Mesenchymal stem cell (in vitro differentiated cells and primary cell): Measurements from ENCODE around the gene SPAG6.
A peak's percentile ranks its signal among the peaks of the same experiment; 100 is the strongest.

Source experiments
- DNase-seq: peaks from one replicate; pipeline ENCODE4 v3.0.0-alpha.2; 2013
- H2AFZ ChIP-seq: one replicate; pipeline ENCODE4 v1.6.1; 2013; ENCODE audit warnings: low read depth, mild to moderate bottlenecking, control low read depth, inconsistent platforms, low read length, moderate library complexity
- H2AK5ac ChIP-seq: 2 replicates; pipeline ENCODE4 v1.6.1; 2013; ENCODE audit warnings: low read length, moderate library complexity, mild to moderate bottlenecking, inconsistent platforms; ENCODE audit not compliant: severe bottlenecking
- H2BK120ac ChIP-seq: one replicate; pipeline ENCODE4 v1.6.1; 2013; ENCODE audit warnings: low read depth, mild to moderate bottlenecking, inconsistent platforms, low read length, moderate library complexity
- H2BK12ac ChIP-seq, 2 experiments: one replicate each; pipeline ENCODE4 v1.6.1; 2013; ENCODE audit warnings: inconsistent platforms in 2 of 2, low read length in 2 of 2, mild to moderate bottlenecking in 2 of 2, moderate library complexity in 2 of 2, control low read depth in 1 of 2
- H2BK15ac ChIP-seq: one replicate; pipeline ENCODE4 v1.6.1; 2013; ENCODE audit warnings: mild to moderate bottlenecking, low read depth, inconsistent platforms; ENCODE audit not compliant: poor library complexity, severe bottlenecking
- H2BK5ac ChIP-seq: 2 replicates; pipeline ENCODE4 v1.6.1; 2013; ENCODE audit warnings: low read depth, mild to moderate bottlenecking, low read length, control low read depth, inconsistent platforms; ENCODE audit not compliant: poor library complexity, severe bottlenecking
- H3K14ac ChIP-seq, 2 experiments: one replicate each; pipeline ENCODE4 v1.6.1; 2013; ENCODE audit warnings: inconsistent platforms in 2 of 2, low read length in 2 of 2, control low read depth in 1 of 2, mild to moderate bottlenecking in 1 of 2, moderate library complexity in 1 of 2
- H3K18ac ChIP-seq, 2 experiments: one replicate each; pipeline ENCODE4 v1.6.1; 2013; ENCODE audit warnings: inconsistent platforms in 2 of 2, low read length in 2 of 2, control low read depth in 1 of 2, low read depth in 1 of 2, mild to moderate bottlenecking in 1 of 2
- H3K23ac ChIP-seq, 2 experiments: one replicate each; pipeline ENCODE4 v1.6.1; 2013; ENCODE audit warnings: inconsistent platforms in 2 of 2, low read length in 2 of 2, mild to moderate bottlenecking in 2 of 2, moderate library complexity in 2 of 2, control low read depth in 1 of 2
- H3K27ac ChIP-seq: 2 replicates; pipeline ENCODE4 v1.5.1; 2013; ENCODE audit warnings: mild to moderate bottlenecking, moderate library complexity, low read length, control low read depth, inconsistent platforms; ENCODE audit not compliant: poor library complexity, severe bottlenecking
- H3K27me3 ChIP-seq, 2 experiments: 2 replicates each; pipeline versions ENCODE4 v1.6.1 to v1.7.0; 2013; ENCODE audit warnings: low read length in 2 of 2, mild to moderate bottlenecking in 2 of 2, moderate library complexity in 2 of 2, control low read depth in 1 of 2, inconsistent platforms in 1 of 2; ENCODE audit not compliant: control insufficient read depth in 1 of 2, insufficient read depth in 1 of 2
- H3K36me3 ChIP-seq, 2 experiments: 2 replicates each; pipeline versions ENCODE4 v1.6.1 to v1.7.0; 2013; ENCODE audit warnings: low read length in 2 of 2, control low read depth in 1 of 2, inconsistent platforms in 1 of 2, low read depth in 1 of 2, mild to moderate bottlenecking in 1 of 2; ENCODE audit not compliant: insufficient read depth in 2 of 2, control insufficient read depth in 1 of 2
- H3K4ac ChIP-seq, 2 experiments: one replicate each; pipeline ENCODE4 v1.6.1; 2013; ENCODE audit warnings: inconsistent platforms in 2 of 2, low read length in 2 of 2, mild to moderate bottlenecking in 2 of 2, moderate library complexity in 2 of 2, control low read depth in 1 of 2, low read depth in 1 of 2
- H3K4me1 ChIP-seq: 2 replicates; pipeline ENCODE4 v1.6.1; 2013; ENCODE audit warnings: low read depth, low read length, control low read depth; ENCODE audit not compliant: control insufficient read depth, insufficient read depth
- H3K4me2 ChIP-seq: 2 replicates; pipeline ENCODE4 v1.6.1; 2013; ENCODE audit warnings: low read length, mild to moderate bottlenecking, inconsistent platforms; ENCODE audit not compliant: poor library complexity, severe bottlenecking
- H3K4me3 ChIP-seq, 2 experiments: 2 replicates each; pipeline versions ENCODE4 v1.5.1 to v1.7.0; 2013; ENCODE audit warnings: low read length in 2 of 2, mild to moderate bottlenecking in 2 of 2, control low read depth in 1 of 2, low read depth in 1 of 2; ENCODE audit not compliant: insufficient read depth in 1 of 2
- H3K79me1 ChIP-seq: replicated peaks from 2 replicates; pipeline ENCODE4 v1.6.1; 2013; ENCODE audit warnings: mild to moderate bottlenecking, control low read depth, low read length, inconsistent platforms; ENCODE audit not compliant: poor library complexity, severe bottlenecking
- H3K9ac ChIP-seq: 2 replicates; pipeline ENCODE4 v1.7.0; 2013; ENCODE audit warnings: mild to moderate bottlenecking, low read length, moderate library complexity
- H3K9me3 ChIP-seq: 2 replicates; pipeline ENCODE4 v1.7.0; 2013; ENCODE audit warnings: mild to moderate bottlenecking, low read length; ENCODE audit not compliant: control insufficient read depth
- H4K8ac ChIP-seq: one replicate; pipeline ENCODE4 v1.6.1; 2013; ENCODE audit warnings: inconsistent platforms, mild to moderate bottlenecking, low read length, moderate library complexity
- H4K91ac ChIP-seq: one replicate; pipeline ENCODE4 v1.6.1; 2013; ENCODE audit warnings: mild to moderate bottlenecking, low read length, inconsistent platforms
- WGBS: methylation state at CpG from one replicate; pipeline ENCODE4 v1.1.7; 2013; ENCODE audit warnings: mixed read lengths; 5-methylcytosine and 5-hydroxymethylcytosine counted together

Gene SPAG6

DNA sequence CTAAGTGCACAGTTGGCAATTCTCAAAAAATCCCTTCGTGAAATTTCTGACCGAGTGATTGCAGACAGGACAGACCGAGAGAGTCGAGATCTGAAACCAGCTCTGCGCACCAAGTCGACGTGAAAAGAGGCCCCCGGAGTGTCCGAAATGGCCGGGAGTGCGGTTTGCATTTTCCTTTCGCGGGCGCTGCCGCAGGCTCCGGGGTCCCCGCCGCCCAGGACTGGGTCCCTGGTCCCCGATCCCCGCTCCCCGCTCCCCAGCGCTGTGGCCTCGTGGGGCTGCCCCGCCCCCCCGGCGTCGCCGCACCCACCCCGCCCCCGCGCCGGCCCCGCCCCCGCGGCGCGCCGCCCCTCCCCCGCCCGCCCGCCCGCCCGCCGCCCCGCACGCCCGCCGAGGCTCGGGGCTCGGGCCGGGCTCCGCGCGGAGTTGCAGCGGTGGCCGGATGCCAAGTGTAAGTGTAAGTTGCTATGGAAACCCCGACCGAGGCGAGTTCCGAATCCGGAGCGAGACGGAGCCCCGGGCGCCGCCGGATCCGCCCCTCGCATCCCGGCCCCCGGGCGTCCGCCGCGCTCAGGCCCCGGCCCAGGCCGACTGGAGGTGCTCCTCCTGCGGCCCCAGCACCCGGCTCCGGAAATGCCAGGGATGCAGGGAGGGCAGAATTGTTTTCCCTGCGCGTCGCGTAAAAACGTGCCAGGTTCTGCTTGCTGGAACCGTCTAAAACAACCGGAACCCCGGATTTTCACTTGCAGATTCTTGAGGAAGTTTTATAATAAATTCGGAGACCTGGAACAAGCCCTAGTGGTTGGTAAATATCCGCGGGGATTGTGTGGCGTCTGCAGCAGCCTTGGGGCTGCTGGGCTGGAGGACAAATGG lies 19.8 kb upstream of the SPAG6 start:
- Histone ChIP-seq H3K4me3 (peak overlapping the region; percentile 65 to 83), H3K79me1 (peaks cover 8% of the 10 kb centered on the region), H4K8ac (no peak overlapping the region), H3K4me2 (peak overlapping the region; percentile 98), H2BK12ac (no peak overlapping the region), H3K27me3 (peaks cover 22 to 29% of the 10 kb centered on the region in 2 experiments), H2AFZ (no peak overlapping the region), H3K14ac (no peak overlapping the region), H3K9ac (peak overlapping the region; percentile 89), H3K36me3 (peaks cover 3 to 40% of the 10 kb centered on the region in 2 experiments), H3K23ac (no peak overlapping the region), H3K9me3 (no peaks in the 10 kb centered on the region), H4K91ac (no peak overlapping the region), H2BK120ac (peak overlapping the region; percentile 5), H3K18ac (peak overlapping the region; percentile 33 to 48), H2BK15ac (no peak overlapping the region), H3K4ac (no peak overlapping the region), H2BK5ac (no peak overlapping the region), H3K27ac (peak overlapping the region; percentile 70), H3K4me1 (no peaks in the 10 kb centered on the region), H2AK5ac (no peak overlapping the region)
- peak; percentile 70 for DNase-seq
- under 1% methylated on average over 40 of the region's 92 CpGs for WGBS

DNA sequence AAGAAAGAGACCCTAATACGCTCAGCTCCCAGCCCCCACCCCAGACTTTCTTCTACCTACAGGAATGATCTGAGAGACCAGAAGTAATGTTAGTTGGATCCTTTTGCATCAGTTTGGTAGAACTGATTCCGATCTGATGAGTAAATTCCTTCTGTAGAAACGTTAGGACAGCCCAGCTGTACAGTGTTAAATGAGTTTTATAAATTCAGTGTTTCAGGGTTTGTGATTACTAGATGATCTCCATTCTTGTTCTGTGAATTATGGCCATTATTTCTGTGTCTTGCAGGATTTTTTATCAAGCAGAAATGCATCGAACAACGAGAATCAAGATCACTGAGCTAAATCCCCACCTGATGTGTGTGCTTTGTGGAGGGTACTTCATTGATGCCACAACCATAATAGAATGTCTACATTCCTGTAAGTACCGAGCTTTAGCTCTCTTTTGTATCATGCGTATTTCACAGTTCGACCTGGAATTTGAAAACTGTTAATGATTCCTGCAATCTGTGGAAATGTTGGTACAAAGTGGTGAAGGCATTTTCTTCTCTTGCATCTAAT lies 19.1 kb upstream of the SPAG6 start:
- H2BK120ac ChIP-seq, result no peak overlapping the region
- 52% methylated on average over 7 of the region's 8 CpGs for WGBS
- H3K27me3 ChIP-seq, result peaks cover 22 to 29% of the 10 kb centered on the region in 2 experiments
- H3K14ac ChIP-seq, result no peak overlapping the region
- H3K9ac ChIP-seq, result peak overlapping the region; percentile 89
- no peak overlapping the region for H4K8ac ChIP-seq
- H3K18ac ChIP-seq, result no peak overlapping the region
- H3K4ac ChIP-seq, result no peak overlapping the region
- H2BK12ac ChIP-seq, result no peak overlapping the region
- peak overlapping the region; percentile 98 for H3K4me2 ChIP-seq
- no peak overlapping the region for H2AFZ ChIP-seq
- H3K4me3 ChIP-seq, result peak overlapping the region; percentile 65 to 77
- no peak overlapping the region for H4K91ac ChIP-seq
- no peak overlapping the region for H3K23ac ChIP-seq
- H3K4me1 ChIP-seq, result no peaks in the 10 kb centered on the region
- no peak overlapping the region for H2AK5ac ChIP-seq
- H2BK15ac ChIP-seq, result no peak overlapping the region
- H3K36me3 ChIP-seq, result peaks cover 3 to 40% of the 10 kb centered on the region in 2 experiments
- no peak for DNase-seq
- peak overlapping the region; percentile 70 for H3K27ac ChIP-seq
- peaks cover 8% of the 10 kb centered on the region for H3K79me1 ChIP-seq
- H3K9me3 ChIP-seq, result no peaks in the 10 kb centered on the region
- H2BK5ac ChIP-seq, result no peak overlapping the region

- Histone ChIP-seq H3K9me3 (no peaks in the 10 kb centered on the region), H3K4me1 (peaks cover 2% of the 10 kb centered on the region), H3K27ac (no peak overlapping the region), H2BK5ac (no peak overlapping the region), H3K4ac (no peak overlapping the region), H2AK5ac (no peak overlapping the region), H3K9ac (no peak overlapping the region), H3K79me1 (peaks cover 3% of the 10 kb centered on the region), H3K4me3 (no peak overlapping the region), H2BK12ac (no peak overlapping the region), H3K23ac (no peak overlapping the region), H4K8ac (no peak overlapping the region), H2AFZ (no peak overlapping the region), H4K91ac (no peak overlapping the region), H3K36me3 (peaks cover 3 to 40% of the 10 kb centered on the region in 2 experiments), H3K4me2 (no peak overlapping the region), H3K18ac (no peak overlapping the region), H2BK15ac (no peak overlapping the region), H3K14ac (no peak overlapping the region), H3K27me3 (peaks cover 9 to 21% of the 10 kb centered on the region in 2 experiments), H2BK120ac (no peak overlapping the region)
- WGBS, result 94% methylated on average over 2 of the region's 3 CpGs
- DNase-seq, result no peak
These were observed 16.1 kb upstream of the SPAG6 start for GRCh38 chr10:22329150-22329549.

DNA sequence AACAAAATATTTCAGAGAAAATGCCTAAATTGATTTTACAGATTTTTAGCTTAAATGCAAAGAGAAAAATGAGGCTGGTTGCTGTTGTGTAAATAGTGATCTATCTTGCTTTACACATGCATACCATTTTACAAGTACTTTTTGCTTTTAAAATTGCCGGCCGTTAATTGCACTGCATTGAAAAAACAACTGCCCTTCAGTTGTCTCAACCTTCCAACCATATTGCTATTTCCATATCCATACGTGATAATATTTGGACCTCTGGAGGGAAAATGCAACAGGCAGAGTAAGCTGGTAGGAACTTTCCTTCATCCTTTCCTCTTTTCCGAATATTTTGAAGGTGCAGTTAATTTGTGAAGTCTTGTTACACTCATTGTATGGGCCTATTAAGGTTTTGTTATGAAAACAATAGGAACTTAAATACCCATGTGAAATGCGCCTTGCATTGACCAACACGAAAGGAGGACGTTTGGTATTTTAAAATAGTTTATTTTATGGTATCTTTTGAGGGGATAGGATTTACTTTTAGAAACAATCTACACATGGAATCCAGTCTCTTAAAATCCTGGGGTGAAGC lies 13.1 kb upstream of the SPAG6 start:
- H3K9me3 ChIP-seq, result no peaks in the 10 kb centered on the region
- no peak overlapping the region for H2BK120ac ChIP-seq
- no peak overlapping the region for H2BK15ac ChIP-seq
- no peak overlapping the region for H3K9ac ChIP-seq
- H3K4ac ChIP-seq, result no peak overlapping the region
- no peak overlapping the region for H2AK5ac ChIP-seq
- H3K27me3 ChIP-seq, result peaks cover 34 to 43% of the 10 kb centered on the region in 2 experiments
- peaks cover 3 to 31% of the 10 kb centered on the region in 2 experiments for H3K36me3 ChIP-seq
- H2BK12ac ChIP-seq, result no peak overlapping the region
- H3K4me1 ChIP-seq, result peaks cover 24% of the 10 kb centered on the region
- no peak overlapping the region for H3K4me2 ChIP-seq
- no peak overlapping the region for H3K27ac ChIP-seq
- no peak overlapping the region for H3K14ac ChIP-seq
- no peak overlapping the region for H3K4me3 ChIP-seq
- no peak for DNase-seq
- 74% methylated on average over 6 of the region's 7 CpGs for WGBS
- no peak overlapping the region for H4K8ac ChIP-seq
- H4K91ac ChIP-seq, result no peak overlapping the region
- H2BK5ac ChIP-seq, result no peak overlapping the region
- no peak overlapping the region for H3K23ac ChIP-seq
- H3K79me1 ChIP-seq, result no peaks in the 10 kb centered on the region
- no peak overlapping the region for H2AFZ ChIP-seq
- no peak overlapping the region for H3K18ac ChIP-seq
